Right hindlimb (tissue), 1 donor: ENCODE measurements around the gene MYMX.
"Not testable (repeated sequence)": the region's sequence is repeated elsewhere in the genome, so short reads cannot be mapped to it uniquely, and the experiment has no call there.

Experiments used
- DNase-seq: peaks from one replicate; pipeline ENCODE4 v3.0.0-alpha.2; 2018

Gene MYMX

DNA sequence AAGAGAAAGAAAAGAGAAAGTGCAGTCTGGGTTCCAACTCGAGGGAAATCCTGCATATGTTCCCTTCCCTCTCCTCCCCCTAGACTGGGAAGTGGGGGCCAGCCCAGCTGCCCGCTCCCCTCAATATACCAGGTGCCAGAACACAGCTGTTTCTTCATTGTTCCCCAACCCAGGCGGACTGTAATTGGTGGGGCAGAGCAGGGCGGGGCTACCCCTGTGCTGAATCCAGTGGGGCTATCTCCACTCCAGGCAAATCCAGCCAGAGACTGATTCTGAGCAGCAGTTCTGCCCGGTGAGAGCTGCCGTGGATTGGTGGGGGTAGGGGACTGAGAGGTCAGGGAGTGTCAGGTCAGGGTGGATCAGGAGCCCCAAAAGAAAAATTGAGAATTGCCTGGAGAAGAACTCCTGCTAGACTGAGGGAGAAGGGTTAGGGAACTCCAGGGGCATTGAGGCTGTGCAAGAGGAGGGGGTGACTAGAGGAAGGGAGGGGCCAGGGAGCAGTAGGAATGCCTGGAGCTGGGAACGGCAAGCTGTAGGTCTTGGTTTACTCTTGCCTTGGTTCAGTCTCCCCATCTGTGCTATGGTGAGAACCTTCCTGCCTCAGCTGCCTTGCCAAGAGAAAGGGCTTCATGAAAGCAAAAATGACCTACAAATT is at the start of gene MYMX:
Gene MYMX (plus strand): TSS at position 250 of the 655 bp plus-strand sequence. CDS start 546 bp downstream, outside the sequence.
- peak; percentile 86 for DNase-seq

DNA sequence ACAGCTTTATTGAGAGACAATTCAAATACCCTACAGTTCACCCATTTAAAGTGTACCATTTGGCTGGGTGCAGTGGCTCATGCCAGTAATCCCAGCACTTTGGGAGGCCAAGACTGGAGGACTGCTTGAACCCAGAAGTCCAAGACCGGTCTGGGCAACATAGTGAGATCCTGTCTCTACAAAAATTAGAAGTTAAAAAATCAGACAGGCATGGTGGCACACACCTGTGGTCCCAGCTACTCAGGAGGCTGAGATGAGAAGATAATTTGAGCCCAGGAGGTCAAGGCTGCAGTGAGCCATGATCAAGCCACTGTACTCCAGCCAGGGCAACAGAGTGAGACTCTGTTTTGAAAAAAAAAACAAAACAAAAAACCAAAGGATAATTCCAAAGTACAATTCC is 49.2 kb upstream of the MYMX start:
- no peak for DNase-seq

DNA sequence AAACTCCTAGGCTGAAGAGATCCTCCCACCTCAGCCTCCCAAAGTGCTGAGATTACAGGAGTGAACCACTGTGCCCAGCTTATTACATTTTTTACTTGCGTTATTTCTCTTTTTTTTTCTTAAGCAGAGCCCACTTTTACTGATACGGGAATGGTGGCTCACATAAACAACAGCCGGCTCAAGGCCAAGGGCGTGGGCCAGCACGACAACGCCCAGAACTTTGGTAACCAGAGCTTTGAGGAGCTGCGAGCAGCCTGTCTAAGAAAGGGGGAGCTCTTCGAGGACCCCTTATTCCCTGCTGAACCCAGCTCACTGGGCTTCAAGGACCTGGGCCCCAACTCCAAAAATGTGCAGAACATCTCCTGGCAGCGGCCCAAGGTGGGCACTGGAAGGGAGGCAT is 47.6 kb upstream of the MYMX start:
- no peak for DNase-seq

DNA sequence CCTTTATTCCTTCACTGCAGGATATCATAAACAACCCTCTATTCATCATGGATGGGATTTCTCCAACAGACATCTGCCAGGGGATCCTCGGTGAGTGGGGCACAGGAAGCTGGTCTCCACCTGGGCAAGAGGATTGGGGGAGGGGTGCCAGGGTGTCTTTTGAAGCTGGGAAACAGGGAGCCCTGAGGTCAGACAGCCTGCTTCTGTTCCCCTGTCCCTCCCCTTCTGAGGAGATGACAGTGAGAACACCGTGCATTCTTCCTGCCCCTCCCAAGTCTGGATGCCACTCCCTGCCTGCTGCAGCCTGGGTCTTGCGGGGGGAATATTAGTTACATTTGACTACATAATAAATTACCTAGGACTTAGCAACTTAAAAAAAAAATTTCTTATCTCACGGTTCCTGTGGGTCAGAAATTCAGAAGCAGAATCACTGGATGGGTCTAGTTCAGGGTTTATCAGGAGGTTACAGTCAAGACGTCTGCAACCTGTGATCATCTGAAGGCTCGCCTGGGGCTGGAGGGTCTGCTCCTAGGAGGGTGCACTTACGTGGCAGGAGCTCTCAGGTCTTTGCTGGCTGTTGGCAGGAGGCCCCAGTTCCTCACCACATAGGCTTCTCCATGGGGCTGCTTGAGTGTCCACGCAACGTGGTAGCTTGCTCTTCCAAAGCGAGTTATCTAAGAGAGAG is 46.7 kb upstream of the MYMX start:
- DNase-seq, result peak; percentile 11

DNA sequence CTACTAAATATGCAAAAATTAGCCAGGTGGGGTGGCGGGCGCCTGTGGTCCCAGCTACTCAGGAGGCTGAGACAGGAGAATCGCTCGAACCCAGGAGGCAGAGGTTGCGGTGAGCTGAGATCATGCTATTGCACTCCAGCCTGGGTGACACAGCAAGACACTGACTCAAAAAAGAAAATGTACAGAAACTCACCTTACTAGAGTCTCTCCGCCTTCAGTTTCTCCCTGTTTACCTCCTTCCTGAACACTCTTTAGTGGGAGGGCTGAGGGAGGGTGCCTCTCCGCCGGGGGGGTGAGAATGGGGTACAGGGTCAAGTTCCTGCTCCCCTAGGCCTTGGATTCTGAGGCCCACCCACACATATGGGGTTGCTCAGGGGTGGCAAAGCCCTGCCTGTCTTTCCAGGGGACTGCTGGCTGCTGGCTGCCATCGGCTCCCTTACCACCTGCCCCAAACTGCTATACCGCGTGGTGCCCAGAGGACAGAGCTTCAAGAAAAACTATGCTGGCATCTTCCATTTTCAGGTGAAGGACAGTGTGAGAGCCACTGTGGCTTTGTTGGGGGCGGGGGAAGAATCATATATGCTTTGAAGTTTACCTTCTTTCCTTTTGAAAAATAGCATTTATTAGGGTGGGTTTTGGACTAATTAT is 44.7 kb upstream of the MYMX start:
- peak; percentile 12 for DNase-seq

DNA sequence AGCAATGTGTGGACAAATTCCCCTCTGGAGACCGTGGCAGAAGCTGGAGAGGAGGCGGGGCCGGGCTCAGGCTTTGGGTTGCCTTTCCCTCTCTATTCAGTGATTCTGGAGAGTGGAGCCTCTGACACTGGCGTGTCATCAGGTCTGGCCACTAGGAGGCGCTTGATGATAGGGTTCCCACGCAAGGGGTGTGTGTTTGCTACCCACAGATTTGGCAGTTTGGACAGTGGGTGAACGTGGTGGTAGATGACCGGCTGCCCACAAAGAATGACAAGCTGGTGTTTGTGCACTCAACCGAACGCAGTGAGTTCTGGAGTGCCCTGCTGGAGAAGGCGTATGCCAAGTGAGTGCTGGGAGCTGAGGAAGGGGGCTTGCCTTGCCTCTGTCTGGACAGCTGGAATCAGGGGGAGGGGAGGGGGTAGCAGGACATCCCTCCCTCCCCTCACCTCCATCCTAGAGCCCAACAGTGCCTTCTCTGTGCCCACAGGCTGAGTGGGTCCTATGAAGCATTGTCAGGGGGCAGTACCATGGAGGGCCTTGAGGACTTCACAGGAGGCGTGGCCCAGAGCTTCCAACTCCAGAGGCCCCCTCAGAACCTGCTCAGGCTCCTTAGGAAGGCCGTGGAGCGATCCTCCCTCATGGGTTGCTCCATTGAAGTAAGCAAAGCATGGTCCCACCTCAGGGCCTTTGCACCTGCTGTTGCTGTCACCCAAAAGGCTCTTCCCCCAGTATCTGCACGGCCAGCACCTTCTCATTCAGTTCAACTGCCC is 43.8 kb upstream of the MYMX start:
- DNase-seq, result peak; percentile 87

DNA sequence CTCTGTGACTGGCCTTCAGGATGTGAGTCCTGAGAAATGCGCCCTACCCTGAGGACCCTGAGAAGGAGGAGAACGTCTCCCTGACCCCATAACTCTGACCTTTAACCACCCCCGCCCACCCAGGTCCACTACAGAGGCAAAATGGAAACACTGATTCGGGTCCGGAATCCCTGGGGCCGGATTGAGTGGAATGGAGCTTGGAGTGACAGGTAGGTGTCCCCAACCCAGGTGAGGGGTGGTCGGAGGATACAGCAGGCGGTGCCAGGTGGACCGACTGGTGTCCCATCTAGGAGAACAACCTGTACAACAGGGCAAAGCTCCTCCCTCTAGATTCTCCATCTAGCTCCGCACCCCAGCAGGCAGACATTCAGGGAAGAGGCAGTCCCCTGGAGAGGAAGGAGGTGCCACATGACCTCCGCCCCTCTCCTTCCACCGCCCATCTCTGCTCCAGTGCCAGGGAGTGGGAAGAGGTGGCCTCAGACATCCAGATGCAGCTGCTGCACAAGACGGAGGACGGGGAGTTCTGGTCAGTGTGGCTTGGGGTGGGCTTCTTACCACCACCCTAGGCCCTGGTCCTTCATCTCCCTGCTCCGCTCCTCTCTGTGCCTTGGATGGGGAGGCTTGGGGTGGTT is 40.5 kb upstream of the MYMX start:
- no peak for DNase-seq

DNA sequence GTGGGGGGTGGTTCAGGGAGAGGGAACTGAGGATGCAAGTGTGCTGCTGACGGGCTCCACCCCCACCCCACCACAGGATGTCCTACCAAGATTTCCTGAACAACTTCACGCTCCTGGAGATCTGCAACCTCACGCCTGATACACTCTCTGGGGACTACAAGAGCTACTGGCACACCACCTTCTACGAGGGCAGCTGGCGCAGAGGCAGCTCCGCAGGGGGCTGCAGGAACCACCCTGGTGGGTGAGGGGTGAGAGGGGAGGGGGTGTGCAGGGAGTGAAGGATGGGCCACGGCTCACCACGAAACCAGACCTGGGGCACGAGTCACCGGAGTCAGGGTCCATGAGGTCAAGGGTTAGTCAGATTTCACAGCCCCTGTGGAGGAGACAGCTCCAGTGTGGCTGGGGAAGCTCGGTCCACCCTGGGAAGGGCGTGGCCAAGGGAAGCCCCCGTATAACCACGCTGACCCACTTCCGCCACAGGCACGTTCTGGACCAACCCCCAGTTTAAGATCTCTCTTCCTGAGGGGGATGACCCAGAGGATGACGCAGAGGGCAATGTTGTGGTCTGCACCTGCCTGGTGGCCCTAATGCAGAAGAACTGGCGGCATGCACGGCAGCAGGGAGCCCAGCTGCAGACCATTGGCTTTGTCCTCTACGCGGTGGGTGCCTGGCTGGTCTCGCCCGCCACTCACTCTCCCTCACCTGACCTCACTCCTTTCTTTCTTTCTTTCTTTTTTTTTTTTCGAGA is 39.8 kb upstream of the MYMX start:
- DNase-seq, result no peak

DNA sequence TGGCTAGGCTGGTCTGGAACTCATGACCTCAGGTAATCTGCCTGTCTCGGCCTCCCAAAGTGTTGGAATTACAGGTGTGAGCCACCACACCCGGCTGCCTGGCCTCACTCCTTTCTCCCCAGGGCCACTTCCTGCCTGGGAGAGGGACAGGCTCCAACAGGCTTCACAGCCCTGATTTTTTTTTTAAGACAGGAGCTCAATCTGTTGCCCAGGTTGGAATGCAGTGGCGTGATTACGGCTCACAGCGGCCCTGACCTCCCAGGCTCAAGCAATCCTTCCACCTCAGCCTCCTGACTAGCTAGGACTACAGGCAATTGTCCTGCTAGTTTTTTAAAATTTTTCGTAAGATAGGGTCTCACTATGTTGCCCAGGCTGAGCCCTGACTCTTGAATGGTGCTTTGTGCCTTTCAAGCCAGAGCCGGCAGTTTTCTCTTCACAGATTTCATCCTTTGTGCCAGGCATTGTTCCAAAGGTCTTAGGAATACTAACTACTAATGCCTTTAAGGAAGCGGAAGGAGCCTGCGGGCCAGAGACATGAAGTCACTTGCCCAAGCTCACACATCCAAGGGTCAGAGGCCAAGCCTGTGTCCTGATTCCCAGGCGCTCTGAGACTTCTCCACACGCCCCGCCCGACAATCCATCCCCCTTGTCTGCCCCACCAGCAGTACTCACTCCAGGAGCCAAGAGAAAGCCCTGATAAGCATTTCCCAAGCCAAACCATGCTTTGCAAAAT is 38.9 kb upstream of the MYMX start:
- no peak for DNase-seq

DNA sequence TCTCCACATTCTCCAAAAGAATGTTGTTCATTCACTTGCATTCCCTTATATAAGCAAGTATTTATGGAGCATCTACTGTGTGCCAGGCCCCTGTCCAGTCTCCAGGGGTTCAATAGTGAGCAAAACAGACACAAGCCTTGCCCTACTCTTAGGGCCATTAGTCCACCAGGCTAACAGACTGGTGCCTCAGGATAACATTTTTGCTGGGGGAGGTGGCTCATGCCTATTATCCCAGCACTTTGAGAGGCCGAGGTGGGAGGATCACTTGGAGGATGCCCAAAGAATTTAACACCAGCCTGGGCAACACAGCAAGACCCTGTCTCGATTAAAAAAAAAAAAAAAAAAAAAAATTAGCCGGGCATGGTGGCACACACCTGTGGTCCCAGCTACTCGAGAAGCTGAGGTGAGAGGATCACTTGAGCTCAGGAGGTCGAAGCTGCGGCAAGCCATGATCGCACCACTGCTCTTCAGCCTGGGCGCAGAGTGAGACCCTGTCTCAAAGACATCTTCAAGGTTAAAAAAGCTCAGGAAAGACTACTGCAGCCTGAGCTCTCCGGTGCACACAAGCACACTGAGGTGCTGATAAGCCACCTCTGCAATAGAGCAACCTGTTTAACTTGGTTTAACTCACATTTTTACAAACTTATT is 38.2 kb upstream of the MYMX start:
- DNase-seq, result no peak

DNA sequence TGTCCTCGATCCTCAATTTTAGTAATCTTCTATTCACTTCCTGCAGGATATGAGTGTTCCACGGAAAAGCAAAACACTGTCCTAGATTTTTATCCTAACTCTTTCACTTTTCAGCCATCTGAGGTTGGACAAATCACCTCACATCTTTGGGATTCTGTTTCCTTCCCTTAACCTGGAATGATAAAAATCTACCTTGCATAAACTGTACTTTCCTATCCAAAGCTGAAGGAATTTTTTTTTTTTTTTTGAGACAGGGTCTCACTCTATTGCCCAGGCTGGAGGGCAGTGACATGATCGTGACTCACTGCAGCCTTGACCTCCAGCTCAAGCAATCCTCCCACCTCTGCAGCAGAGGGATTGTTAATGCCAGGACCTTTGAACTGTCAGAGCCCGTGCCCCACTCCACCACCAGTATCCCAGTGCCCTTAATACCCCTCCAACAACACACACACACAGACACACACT is 37.6 kb upstream of the MYMX start:
- DNase-seq, result no peak

DNA sequence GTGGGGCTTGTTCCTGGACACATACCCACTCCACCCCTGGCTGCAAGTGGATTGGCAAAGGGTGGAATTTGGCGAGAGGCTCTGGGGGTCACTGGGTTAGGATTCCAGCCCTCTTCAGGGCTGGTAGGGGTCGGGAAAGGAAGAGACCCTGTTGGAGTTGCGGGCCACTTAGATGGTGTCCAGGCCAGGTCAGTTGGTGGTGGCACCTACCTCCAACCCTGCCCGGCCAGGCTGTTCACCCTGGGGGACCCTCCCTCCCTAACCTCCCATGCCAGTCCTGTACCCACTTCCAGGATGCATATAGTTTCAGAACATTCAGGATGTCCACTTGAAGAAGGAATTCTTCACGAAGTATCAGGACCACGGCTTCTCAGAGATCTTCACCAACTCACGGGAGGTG is 37.1 kb upstream of the MYMX start:
- DNase-seq, result no peak

DNA sequence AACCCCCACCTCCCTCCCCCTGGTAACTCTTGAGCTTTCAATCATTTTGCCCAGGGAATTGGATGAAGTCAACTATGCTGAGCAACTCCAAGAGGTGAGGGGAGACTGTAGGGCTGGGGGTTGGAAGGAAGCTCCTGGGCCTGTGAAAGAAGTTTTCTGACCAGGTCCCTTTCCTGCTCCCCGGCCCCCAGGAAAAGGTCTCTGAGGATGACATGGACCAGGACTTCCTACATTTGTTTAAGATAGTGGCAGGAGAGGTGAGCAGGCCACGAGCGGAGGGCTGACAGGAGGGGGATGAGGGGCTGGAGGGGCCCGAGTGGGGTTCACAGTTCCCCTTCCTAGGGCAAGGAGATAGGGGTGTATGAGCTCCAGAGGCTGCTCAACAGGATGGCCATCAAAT is 36.3 kb upstream of the MYMX start:
- no peak for DNase-seq

DNA sequence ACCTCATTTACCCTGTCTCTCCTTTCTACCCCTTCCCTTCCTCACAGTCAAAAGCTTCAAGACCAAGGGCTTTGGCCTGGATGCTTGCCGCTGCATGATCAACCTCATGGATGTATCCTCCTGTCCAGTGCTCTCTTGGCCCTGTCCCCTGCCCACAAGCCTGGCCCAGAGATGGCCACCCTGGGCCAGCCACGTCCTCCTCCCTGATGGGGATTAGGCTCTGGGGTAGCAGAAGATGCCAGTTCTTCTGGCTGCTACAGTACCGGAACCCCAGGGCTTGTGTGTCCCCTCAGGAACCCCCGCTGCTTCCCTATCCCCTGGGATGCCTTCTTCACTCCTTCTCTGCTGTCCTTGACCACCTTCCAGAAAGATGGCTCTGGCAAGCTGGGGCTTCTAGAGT is 35.8 kb upstream of the MYMX start:
- no peak for DNase-seq

DNA sequence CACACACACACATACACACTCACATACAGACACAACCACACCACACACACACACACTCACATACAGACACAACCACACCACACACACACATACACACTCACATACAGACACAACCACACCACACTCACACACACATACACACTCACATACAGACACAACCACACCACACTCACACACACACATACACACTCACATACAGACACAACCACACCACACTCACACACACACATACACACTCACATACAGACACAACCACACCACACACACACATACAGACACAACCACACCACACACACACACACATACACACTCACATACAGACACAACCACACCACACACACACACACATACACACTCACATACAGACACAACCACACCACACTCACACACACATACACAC is 34.9 kb upstream of the MYMX start:
- not testable (repeated sequence) for DNase-seq

DNA sequence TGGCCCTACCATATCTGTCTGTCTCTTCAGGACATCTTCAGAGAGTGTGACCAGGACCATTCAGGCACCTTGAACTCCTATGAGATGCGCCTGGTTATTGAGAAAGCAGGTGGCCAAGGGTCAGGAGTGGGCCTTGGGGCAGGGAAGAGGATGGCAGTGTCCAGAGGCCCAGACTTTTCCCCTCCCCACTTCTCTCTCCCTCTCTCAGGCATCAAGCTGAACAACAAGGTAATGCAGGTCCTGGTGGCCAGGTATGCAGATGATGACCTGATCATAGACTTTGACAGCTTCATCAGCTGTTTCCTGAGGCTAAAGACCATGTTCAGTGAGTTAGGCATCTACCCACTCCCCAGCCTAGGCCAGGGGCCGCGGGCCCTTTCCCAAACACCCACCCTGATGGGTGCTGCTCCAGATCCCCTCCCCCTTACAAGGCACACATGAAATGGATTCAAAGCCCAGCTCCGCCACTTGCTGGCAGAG is 33.8 kb upstream of the MYMX start:
- no peak for DNase-seq

DNA sequence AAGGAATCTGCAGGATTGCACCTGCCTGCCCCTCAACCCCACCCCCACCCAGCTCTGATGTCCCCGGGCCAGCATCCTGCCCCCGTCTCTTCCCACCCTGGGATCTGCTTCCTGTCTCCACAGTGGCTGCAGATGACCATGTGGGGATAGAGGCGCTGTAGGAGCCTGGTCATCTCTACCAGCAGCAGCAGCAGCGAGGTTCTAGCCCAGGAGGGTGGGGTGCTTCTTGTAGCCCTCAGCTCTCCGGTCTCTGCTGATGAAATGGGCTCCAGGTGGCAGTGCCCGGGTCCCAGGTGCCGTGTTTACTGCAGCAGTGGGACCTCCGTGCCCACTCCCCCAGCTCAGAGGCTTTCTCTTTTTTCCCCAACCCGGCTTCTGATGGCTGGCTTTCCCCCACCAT is 32.9 kb upstream of the MYMX start:
- no peak for DNase-seq

DNA sequence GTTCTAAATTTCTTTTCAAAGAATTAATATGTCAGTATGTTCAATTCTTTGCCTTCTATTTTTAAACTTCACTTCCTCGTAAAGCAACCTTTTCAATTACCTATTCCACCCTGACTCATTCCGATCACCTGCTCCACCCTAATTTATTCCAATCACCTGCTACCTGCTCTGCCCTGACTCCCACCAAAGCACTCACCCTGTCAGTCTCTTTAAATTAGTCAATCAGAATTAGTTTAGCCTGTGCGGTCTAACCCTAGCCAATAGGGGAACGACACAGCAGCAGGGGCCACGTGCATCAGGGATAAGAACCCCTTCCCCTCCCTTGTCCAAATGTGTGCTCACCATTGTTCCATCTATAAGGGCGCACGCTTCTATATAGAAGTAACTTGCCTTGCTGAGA is 31.4 kb upstream of the MYMX start:
- not testable (repeated sequence) for DNase-seq

DNA sequence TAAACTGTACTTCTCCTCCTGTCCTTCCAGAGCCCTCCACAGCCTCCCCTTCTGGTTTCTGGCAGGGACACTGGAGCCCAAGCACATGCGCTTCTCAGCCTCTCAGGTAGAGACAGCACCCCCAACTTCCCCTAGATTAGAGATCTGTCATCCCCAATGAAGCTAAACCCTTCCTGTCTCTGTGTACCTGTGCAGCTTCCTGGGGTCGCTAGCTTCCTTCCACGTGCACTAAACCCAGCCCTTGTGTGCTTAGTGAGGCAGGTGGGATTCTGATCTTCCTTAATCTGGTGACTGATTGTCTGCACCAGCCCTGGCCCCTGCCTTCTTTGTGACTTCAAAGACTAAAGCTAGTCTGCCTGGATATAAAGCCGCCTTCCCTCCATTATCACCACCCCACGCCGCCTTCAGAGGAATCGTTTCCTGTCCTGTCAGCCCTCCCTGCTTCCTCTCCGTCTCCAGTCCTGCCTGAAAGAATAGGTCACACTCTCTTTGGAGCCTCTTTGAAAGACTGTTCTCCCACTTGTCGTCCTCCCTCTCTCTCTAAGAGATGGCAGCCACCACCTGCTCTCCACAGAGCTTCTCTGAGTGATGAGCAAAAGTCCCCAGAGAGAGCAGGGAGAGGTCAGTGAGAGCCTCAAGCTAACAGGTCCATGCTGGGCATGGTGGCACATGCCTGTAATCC is 30.6 kb upstream of the MYMX start:
- DNase-seq, result no peak

DNA sequence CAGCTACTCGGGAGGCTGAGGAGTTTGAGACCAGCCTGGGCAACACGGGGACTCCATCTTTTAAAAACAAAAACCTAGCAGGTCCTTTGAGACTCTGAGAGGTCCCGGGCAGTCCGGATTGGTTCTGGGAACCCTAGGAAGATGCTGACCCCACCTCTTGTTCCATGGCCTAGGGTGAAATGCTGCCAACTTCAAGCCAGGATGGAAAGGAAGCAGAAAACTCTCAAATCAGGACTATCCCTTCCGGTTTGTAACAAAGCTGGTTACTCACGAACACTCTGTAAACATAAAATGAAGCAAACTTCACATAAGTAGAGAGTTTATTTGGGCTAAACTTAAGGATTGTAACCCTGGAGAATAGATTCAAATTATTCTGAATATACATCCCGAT is 30.1 kb upstream of the MYMX start:
- no peak for DNase-seq
